PFSK-1 (cell line): ENCODE measurements around the gene VAPB.

Source experiments
- FOXP2 ChIP-seq: optimal IDR thresholded peaks from 2 replicates; pipeline ENCODE3; 2011; ENCODE audit warnings: borderline replicate concordance, control low read depth, inconsistent platforms; ENCODE audit not compliant: insufficient read depth; ENCODE audit errors: extremely low read length, extremely low read depth
- POLR2AphosphoS5 ChIP-seq: IDR thresholded peaks from 2 replicates; pipeline ENCODE4 v1.6.1; 2012; ENCODE audit warnings: low read depth, mild to moderate bottlenecking, control low read depth, low read length, moderate library complexity
- SIN3A ChIP-seq: IDR thresholded peaks from 2 replicates; pipeline ENCODE4 v1.6.1; 2012; ENCODE audit warnings: mild to moderate bottlenecking, low read length, moderate library complexity, borderline replicate concordance; ENCODE audit not compliant: insufficient read depth
- TAF1 ChIP-seq: IDR thresholded peaks from 2 replicates; pipeline ENCODE4 v1.6.1; 2012; ENCODE audit warnings: low read length, control low read depth, borderline replicate concordance; ENCODE audit not compliant: insufficient read depth
- TF ChIP-seq, protein P1 (sequence below), 2 experiments: IDR thresholded peaks; 2 replicates each; pipeline versions ENCODE4 v1.6.1 to v1.8.0; 2011 to 2012; ENCODE audit warnings: low read depth in 2 of 2, low read length in 2 of 2, control low read depth in 1 of 2, inconsistent platforms in 1 of 2, mild to moderate bottlenecking in 1 of 2, moderate library complexity in 1 of 2; ENCODE audit not compliant: insufficient read depth in 1 of 2

VAPB gene

DNA sequence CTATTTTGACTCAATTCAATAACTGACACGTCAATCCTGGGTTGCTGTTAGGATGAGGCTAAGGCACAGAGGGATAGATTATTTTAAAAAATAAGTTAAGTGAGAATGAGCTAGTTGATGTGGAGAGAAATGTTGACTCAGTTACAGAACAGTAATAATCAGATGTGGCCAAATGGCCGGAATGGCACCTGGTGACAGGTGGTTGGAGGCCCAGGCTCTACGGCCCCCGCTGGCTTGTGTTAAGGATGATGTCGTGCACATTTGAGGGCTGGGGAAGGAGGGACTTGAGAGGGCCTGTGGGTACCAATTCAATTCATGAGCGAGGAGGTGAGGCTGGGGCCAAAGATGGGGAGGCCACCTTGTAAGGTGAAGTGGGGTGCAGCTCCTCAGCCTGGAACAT is 94.4 kb downstream of the VAPB start:
- TF ChIP-seq FOXP2: no peak

DNA sequence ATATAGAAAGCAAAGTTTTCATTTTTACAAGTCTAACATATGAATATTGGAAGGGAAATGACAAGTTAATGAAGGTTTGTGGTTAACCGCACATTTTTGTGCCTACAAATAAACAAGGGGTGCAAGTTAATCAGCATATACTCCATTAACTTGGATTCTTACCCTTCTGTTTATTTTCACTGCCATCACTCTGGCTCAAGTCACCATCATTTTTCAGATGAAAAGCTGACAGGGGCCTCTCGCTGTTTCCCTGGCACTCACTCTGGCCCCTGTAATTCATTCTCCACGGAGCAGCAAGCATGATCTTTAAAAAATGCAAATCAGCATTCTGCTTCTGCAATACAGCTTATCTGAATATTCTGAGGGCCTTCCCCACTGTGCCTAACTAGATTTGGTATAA is 96.4 kb downstream of the VAPB start:
- TF ChIP-seq SIN3A (no peak), POLR2AphosphoS5 (no peak), FOXP2 (no peak), TAF1 (no peak)
- TF ChIP-seq, protein P1, sequence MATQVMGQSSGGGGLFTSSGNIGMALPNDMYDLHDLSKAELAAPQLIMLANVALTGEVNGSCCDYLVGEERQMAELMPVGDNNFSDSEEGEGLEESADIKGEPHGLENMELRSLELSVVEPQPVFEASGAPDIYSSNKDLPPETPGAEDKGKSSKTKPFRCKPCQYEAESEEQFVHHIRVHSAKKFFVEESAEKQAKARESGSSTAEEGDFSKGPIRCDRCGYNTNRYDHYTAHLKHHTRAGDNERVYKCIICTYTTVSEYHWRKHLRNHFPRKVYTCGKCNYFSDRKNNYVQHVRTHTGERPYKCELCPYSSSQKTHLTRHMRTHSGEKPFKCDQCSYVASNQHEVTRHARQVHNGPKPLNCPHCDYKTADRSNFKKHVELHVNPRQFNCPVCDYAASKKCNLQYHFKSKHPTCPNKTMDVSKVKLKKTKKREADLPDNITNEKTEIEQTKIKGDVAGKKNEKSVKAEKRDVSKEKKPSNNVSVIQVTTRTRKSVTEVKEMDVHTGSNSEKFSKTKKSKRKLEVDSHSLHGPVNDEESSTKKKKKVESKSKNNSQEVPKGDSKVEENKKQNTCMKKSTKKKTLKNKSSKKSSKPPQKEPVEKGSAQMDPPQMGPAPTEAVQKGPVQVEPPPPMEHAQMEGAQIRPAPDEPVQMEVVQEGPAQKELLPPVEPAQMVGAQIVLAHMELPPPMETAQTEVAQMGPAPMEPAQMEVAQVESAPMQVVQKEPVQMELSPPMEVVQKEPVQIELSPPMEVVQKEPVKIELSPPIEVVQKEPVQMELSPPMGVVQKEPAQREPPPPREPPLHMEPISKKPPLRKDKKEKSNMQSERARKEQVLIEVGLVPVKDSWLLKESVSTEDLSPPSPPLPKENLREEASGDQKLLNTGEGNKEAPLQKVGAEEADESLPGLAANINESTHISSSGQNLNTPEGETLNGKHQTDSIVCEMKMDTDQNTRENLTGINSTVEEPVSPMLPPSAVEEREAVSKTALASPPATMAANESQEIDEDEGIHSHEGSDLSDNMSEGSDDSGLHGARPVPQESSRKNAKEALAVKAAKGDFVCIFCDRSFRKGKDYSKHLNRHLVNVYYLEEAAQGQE (IDR thresholded peaks at IDR 0.05; ENCODE audit: insufficient read depth in 1 of 2, low read depth in 2 of 2, low read length in 2 of 2): no peak

DNA sequence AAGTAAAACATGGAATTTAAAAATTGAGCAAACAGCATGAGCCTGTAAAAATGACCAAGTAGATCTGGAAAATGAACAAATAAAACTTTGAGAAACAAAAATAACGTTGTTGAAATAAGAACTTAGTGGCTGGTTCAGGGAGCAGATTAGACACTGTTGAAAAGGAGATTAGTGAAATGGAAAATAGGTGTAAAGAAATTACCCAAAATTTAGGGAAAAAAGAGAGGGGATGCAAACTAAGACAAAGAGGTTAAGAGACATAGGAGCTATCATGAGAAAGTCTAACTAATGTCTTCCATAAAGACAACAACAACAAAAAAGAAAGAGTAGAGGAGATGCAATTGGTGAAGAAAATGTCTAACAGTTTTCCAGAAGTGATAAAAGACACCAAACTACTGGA is 97.2 kb downstream of the VAPB start:
- no peak for TF ChIP-seq POLR2AphosphoS5
- no peak for TF ChIP-seq FOXP2
- TF ChIP-seq, protein P1 (IDR thresholded peaks at IDR 0.05; ENCODE audit: insufficient read depth in 1 of 2, low read depth in 2 of 2, low read length in 2 of 2): no peak
- no peak for TF ChIP-seq TAF1
- TF ChIP-seq SIN3A: no peak

DNA sequence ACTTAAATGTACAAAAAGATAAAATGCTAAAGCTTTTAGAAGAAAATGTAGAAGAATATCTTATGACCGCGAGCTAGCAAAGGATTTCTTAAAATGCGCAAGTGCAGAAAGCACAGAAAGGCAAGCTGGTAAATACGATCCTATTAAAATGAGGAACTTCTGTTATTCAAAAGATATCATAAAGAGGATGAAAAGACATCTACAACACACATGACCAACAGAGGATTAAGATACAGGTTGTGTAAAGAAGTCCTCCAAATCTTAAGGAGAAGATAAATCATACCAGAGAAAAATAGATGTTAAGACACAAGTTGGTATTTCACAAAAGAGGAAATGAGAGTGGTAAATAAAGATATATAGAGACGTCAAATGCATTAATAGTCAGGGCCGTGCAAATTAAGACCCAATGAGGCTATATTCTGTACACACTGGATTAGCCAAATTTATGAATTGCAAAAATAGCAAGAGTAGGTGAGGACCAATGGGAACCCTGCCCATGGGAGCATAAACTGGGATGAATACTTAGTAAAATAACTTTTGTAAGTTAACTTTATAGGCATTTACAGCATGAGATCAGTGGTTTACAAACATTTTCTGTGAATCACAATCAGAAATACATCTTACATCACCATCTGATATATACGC is 103.2 kb downstream of the VAPB start:
- TF ChIP-seq SIN3A (no peak), POLR2AphosphoS5 (no peak), TAF1 (no peak), FOXP2 (no peak)
- TF ChIP-seq, protein P1 (IDR thresholded peaks at IDR 0.05; ENCODE audit: insufficient read depth in 1 of 2, low read depth in 2 of 2, low read length in 2 of 2): no peak

DNA sequence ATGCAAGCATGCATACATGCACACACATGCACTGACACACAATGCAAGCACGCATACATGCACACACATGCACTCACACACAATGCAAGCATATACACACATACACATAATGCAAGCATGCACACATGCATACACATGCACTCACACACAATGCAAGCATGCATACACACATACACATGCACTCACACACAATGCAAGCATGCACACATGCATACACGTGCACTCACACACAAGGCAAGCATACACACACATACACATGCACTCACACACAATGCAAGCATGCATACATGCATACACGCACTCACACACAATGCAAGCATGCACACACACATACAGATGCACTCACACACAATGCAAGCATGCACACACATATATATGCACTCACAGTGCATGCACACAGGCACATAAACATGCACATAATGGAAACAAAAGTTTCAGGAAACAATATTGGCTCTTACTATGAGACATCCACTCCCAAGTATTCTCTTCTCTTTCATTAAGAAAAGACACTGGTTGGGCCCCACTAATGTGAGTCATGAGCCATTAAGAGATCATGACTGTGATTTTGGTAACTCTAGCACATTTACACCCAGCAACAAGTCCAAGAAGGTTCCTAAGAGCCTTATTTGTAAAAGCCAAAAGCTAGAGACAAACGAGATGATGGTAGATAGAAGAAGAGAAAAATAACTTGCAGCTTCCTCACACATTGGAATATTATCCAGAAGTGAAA is 103.9 kb downstream of the VAPB start:
- TF ChIP-seq FOXP2 (no peak), POLR2AphosphoS5 (no peak)

DNA sequence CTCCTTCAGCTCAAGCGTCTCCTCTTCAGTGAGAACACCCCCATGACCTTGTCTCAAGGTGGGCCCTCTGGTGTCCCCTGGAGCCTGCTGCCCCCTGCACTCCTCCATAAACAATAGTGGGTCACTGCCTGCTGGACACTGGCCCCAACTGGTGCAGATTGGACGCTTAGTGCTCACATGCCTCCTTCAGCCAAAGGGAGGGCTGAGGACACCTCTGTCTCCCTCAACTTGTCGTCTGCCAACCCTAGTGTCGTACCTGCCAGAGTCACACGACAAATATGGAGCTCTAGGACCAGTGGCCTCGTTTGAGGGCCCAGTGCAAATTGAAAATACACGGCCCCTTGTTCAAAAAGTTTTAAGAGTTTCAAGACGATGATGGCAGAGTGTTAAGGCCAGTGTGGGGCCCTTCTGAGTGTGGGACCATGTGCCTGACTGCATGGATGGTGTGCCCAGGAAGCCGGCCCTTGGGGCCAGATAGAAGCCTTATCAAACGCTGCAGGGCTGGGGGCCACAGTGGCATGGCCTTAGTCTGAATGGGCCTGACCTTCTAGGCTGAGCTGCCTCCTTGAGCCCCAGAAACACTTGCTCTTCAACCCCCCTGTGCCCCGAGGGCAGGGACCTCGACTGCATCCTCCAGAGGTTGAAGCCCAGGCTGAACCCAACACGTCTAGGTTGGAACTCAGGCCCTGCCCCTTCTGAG is 106.0 kb downstream of the VAPB start:
- no peak for TF ChIP-seq SIN3A
- TF ChIP-seq, protein P1 (IDR thresholded peaks at IDR 0.05; ENCODE audit: insufficient read depth in 1 of 2, low read depth in 2 of 2, low read length in 2 of 2): no peak
